H1 (cell line): ENCODE data around the gene CD300C. TPM values are rescaled to one million over a fixed set of nuclear protein-coding genes. Genes with fewer than 3 reads are reported as not detected.

ENCODE experiments used
- CTCF ChIA-PET: fragments of 300-600 bp; sonication (Branson Sonifier 250); formaldehyde crosslinking; loops from one replicate; lab custom pipeline; 2021; ENCODE audit not compliant: partially characterized antibody; lab: Charles Lee
- POLR2A ChIA-PET: fragments of 300-600 bp; sonication (Branson Sonifier 250); formaldehyde crosslinking; loops from one replicate; lab custom pipeline; 2021; ENCODE audit warnings: inconsistent platforms; ENCODE audit not compliant: partially characterized antibody; lab: Charles Lee
- DNase-seq, 2 experiments: peaks; one replicate each; pipeline versions ENCODE4 v3.0.0 to v3.0.0-alpha.2; 2010 to 2022; ENCODE audit warnings: low spot score in 2 of 2, low read depth in 1 of 2, mixed read lengths in 1 of 2
- FAIRE-seq: peaks from 2 replicates; lab custom pipeline; 2011; peaks lifted over from hg19 to GRCh38; lab: Jason Lieb, UNC
- H2AFZ ChIP-seq: 2 replicates; pipeline ENCODE4 v1.8.1; 2012; ENCODE audit warnings: low read length, inconsistent platforms
- H2AK5ac ChIP-seq: 2 replicates; pipeline ENCODE4 v1.6.1; 2013; ENCODE audit warnings: low read depth, low read length
- H2BK120ac ChIP-seq: replicated peaks from 2 replicates; pipeline ENCODE3; 2013; ENCODE audit warnings: low read depth, low read length, inconsistent platforms
- H2BK12ac ChIP-seq: 2 replicates; pipeline ENCODE4 v1.6.1; 2013; ENCODE audit warnings: low read depth, low read length
- H2BK15ac ChIP-seq: 2 replicates; pipeline ENCODE4 v1.6.1; 2013; ENCODE audit warnings: low read length
- H2BK20ac ChIP-seq: 2 replicates; pipeline ENCODE4 v1.6.1; 2013; ENCODE audit warnings: low read length
- H2BK5ac ChIP-seq: 2 replicates; pipeline ENCODE4 v1.6.1; 2013; ENCODE audit warnings: low read depth, low read length
- H3K14ac ChIP-seq: 2 replicates; pipeline ENCODE4 v1.6.1; 2013; ENCODE audit warnings: inconsistent platforms; ENCODE audit not compliant: insufficient read length
- H3K18ac ChIP-seq: 2 replicates; pipeline ENCODE4 v1.6.1; 2013; ENCODE audit warnings: low read length; ENCODE audit errors: extremely low read depth
- H3K23ac ChIP-seq: 2 replicates; pipeline ENCODE4 v1.6.1; 2013; ENCODE audit warnings: inconsistent platforms; ENCODE audit not compliant: insufficient read length
- H3K23me2 ChIP-seq: 2 replicates; pipeline ENCODE4 v1.6.1; 2013; ENCODE audit warnings: low read depth, low read length
- H3K27ac ChIP-seq: 2 replicates; pipeline ENCODE4 v1.6.1; 2011; ENCODE audit warnings: low read depth, low read length, inconsistent platforms
- H3K27me3 ChIP-seq, 4 experiments: replicated peaks in 1 of 4; 1 replicate in 1 of 4; 2 replicates in 3 of 4; pipeline versions ENCODE4 v1.6.1 to v1.8.1; 2011 to 2013; ENCODE audit warnings: low read length in 3 of 4, mild to moderate bottlenecking in 3 of 4, inconsistent platforms in 2 of 4, mixed read lengths in 2 of 4, moderate library complexity in 1 of 4; ENCODE audit not compliant: control insufficient read depth in 3 of 4, insufficient read depth in 3 of 4; ENCODE audit errors: extremely low read depth in 1 of 4
- H3K36me3 ChIP-seq, 4 experiments: 2 replicates each; pipeline versions ENCODE4 v1.6.1 to v1.8.1; 2011 to 2013; ENCODE audit warnings: mild to moderate bottlenecking in 4 of 4, low read length in 3 of 4, moderate library complexity in 2 of 4, control low read depth in 1 of 4, inconsistent platforms in 1 of 4; ENCODE audit not compliant: insufficient read depth in 4 of 4, control insufficient read depth in 2 of 4
- H3K4ac ChIP-seq: replicated peaks from 2 replicates; pipeline ENCODE3; 2013; ENCODE audit warnings: low read length, low read depth, mixed read lengths, inconsistent platforms; ENCODE audit not compliant: insufficient read length
- H3K4me1 ChIP-seq, 4 experiments: replicated peaks in 1 of 4; 1 replicate in 1 of 4; 2 replicates in 3 of 4; pipeline versions ENCODE4 v1.6.1 to v1.8.1; 2011 to 2013; ENCODE audit warnings: low read length in 3 of 4, inconsistent platforms in 2 of 4, mixed read lengths in 1 of 4; ENCODE audit not compliant: insufficient read depth in 4 of 4, control insufficient read depth in 3 of 4
- H3K4me2 ChIP-seq, 2 experiments: 2 replicates each; pipeline versions ENCODE4 v1.6.1 to v1.8.1; 2011 to 2013; ENCODE audit warnings: low read depth in 2 of 2, low read length in 2 of 2, control low read depth in 1 of 2, inconsistent platforms in 1 of 2, mild to moderate bottlenecking in 1 of 2; ENCODE audit not compliant: insufficient read depth in 1 of 2
- H3K4me3 ChIP-seq, 4 experiments: fragments of 200-600, 300-600 bp in 1 of 4; sonication (generic), shearing (Covaris generic), sonication (Bioruptor Twin) in 1 of 4; 2 replicates each; pipeline versions ENCODE4 v1.5.1 to v1.8.1; 2011 to 2016; ENCODE audit warnings: low read length in 4 of 4, low read depth in 3 of 4, control low read depth in 2 of 4, inconsistent platforms in 2 of 4, mild to moderate bottlenecking in 2 of 4, mixed read lengths in 1 of 4, moderate library complexity in 1 of 4; ENCODE audit not compliant: insufficient read depth in 2 of 4; ENCODE audit errors: extremely low read depth in 1 of 4
- H3K56ac ChIP-seq: replicated peaks from 2 replicates; pipeline ENCODE3; 2013; ENCODE audit warnings: low read depth, mild to moderate bottlenecking, mixed read lengths, low read length, inconsistent platforms; ENCODE audit not compliant: insufficient read length
- H3K79me1 ChIP-seq: 2 replicates; pipeline ENCODE4 v1.6.1; 2013; ENCODE audit warnings: low read depth, low read length, control low read depth
- H3K79me2 ChIP-seq, 2 experiments: 2 replicates each; pipeline versions ENCODE4 v1.6.1 to v1.8.1; 2012 to 2013; ENCODE audit warnings: low read length in 2 of 2, mild to moderate bottlenecking in 2 of 2, inconsistent platforms in 1 of 2; ENCODE audit not compliant: insufficient read depth in 2 of 2, control insufficient read depth in 1 of 2
- H3K9ac ChIP-seq, 4 experiments: replicated peaks in 1 of 4; 1 replicate in 1 of 4; 2 replicates in 3 of 4; pipeline versions ENCODE4 v1.6.1 to v1.8.1; 2011 to 2013; ENCODE audit warnings: low read depth in 3 of 4, low read length in 3 of 4, control low read depth in 2 of 4, mild to moderate bottlenecking in 2 of 4, moderate library complexity in 2 of 4, inconsistent platforms in 1 of 4; ENCODE audit errors: extremely low read depth in 1 of 4
- H3K9me3 ChIP-seq, 2 experiments: 2 replicates each; pipeline versions ENCODE4 v1.6.1 to v1.8.1; 2012 to 2013; ENCODE audit warnings: mild to moderate bottlenecking in 2 of 2, moderate library complexity in 2 of 2, control low read depth in 1 of 2, inconsistent platforms in 1 of 2, low read depth in 1 of 2, low read length in 1 of 2, mixed read lengths in 1 of 2; ENCODE audit not compliant: insufficient read depth in 2 of 2
- H4K20me1 ChIP-seq, 2 experiments: replicated peaks in 1 of 2; 2 replicates each; pipeline versions ENCODE3 to v1.8.1; 2011 to 2013; ENCODE audit warnings: inconsistent platforms in 2 of 2, low read length in 2 of 2, mild to moderate bottlenecking in 1 of 2; ENCODE audit not compliant: insufficient read depth in 2 of 2, control insufficient read depth in 1 of 2
- H4K5ac ChIP-seq: 2 replicates; pipeline ENCODE4 v1.6.1; 2013; ENCODE audit warnings: low read length, low read depth, mixed read lengths, inconsistent platforms; ENCODE audit not compliant: insufficient read length
- H4K8ac ChIP-seq: 2 replicates; pipeline ENCODE4 v1.8.0; 2013; ENCODE audit warnings: mild to moderate bottlenecking, moderate library complexity, low read length, inconsistent platforms; ENCODE audit not compliant: insufficient read depth; ENCODE audit errors: extremely low read depth
- H4K91ac ChIP-seq: replicated peaks from 2 replicates; pipeline ENCODE3; 2013; ENCODE audit warnings: low read length, mixed read lengths, inconsistent platforms; ENCODE audit not compliant: insufficient read length
- GTF2F1 ChIP-seq: IDR thresholded peaks from 2 replicates; pipeline ENCODE4 v1.6.1; 2012; ENCODE audit warnings: low read depth, low read length, improper control_type of control experiment, borderline replicate concordance
- HDAC6 ChIP-seq: IDR thresholded peaks from one replicate; pipeline ENCODE4 v1.7.1; 2012; ENCODE audit warnings: low read depth, mild to moderate bottlenecking, inconsistent platforms, low read length, moderate library complexity
- SIX5 ChIP-seq: IDR thresholded peaks from 2 replicates; pipeline ENCODE4 v1.6.1; 2011; ENCODE audit warnings: mild to moderate bottlenecking, low read depth, low read length
- TEAD4 ChIP-seq: IDR thresholded peaks from 2 replicates; pipeline ENCODE4 v1.6.1; 2012; ENCODE audit warnings: low read depth, low read length, inconsistent platforms, mixed read lengths
- WGBS, 2 experiments: shearing (Covaris generic) in 1 of 2; methylation state at CpG; one replicate each; pipeline versions ENCODE4 v1.1.6 to v1.1.7; 2013 to 2015; ENCODE audit warnings: low lambda C conversion rate in 2 of 2, mixed read lengths in 2 of 2, inconsistent platforms in 1 of 2, low coverage in 1 of 2, missing lambda C conversion rate in 1 of 2; ENCODE audit not compliant: insufficient replicate concordance in 2 of 2, insufficient coverage in 1 of 2, insufficient read length in 1 of 2; ENCODE audit errors: extremely low coverage in 1 of 2, missing lambda C conversion rate in 1 of 2; 5-methylcytosine and 5-hydroxymethylcytosine counted together
- polyA plus RNA-seq, 7 experiments: library from polyadenylated mRNA; depleted of rRNA in 3 of 7; stranded (reverse) in 5 of 7; unstranded in 2 of 7; fragments of >200 nt in 5 of 7; fragments of 200-250 nt in 2 of 7; gene quantifications; 1 replicate in 5 of 7; 2 replicates in 1 of 7; 4 replicates in 1 of 7; pipeline versions ENCODE4 v1.2.1 to v1.2.3, GENCODE V29; 2011 to 2013; ENCODE audit warnings: missing spikeins in 2 of 7, mixed read lengths in 2 of 7
- total RNA-seq: library from RNA; stranded (reverse); fragmentation: NEBNext Ultra II Directional; extraction: Animal tissue kit (Norgen Biotek cat#: 25700); gene quantifications from 2 replicates; pipeline ENCODE4 v1.2.1, GENCODE V29; 2021

CD300C gene
- total and polyA plus RNA-seq, 2 of the 8 experiments (the other 6 are each of a cell fraction or from before 2014, with no cell fraction given) = not detected

DNA sequence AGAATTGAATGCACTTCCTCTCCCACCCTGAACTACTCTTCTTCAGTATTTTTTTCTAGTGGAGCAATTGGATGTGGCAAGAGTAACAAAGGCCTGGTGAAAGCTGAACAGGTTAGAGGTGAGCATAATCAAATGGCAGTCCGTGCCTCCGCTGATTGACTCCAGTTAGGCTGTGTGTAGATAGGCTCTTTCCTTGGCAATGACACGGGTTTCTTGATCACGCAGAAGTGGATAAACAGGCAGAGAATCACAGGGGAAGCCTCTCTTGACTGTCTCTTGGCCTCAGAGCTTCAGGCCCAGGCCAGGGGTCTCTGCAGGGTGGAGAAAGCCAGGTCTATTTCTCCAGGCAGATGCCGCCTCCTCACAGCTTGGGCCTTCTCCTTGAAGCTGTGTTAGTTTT, 18.8 kb downstream of the CD300C start:
- Histone ChIP-seq H3K79me2 (no peaks in the 10 kb centered on the region), H3K14ac (no peak overlapping the region), H3K27me3 (peaks cover 0 to 2% (median 0%) of the 10 kb centered on the region in 4 experiments; a peak in 2 of 7 replicates), H2BK12ac (no peak overlapping the region), H2BK15ac (no peak overlapping the region), H3K9me3 (peaks cover 10 to 11% of the 10 kb centered on the region in 2 experiments; a peak in 3 of 4 replicates), H4K91ac (no peak overlapping the region), H3K9ac (no peak overlapping the region), H2BK20ac (no peak overlapping the region), H2BK5ac (no peak overlapping the region), H4K8ac (no peak overlapping the region), H3K56ac (no peak overlapping the region), H4K20me1 (no peaks in the 10 kb centered on the region), H3K4me2 (no peak overlapping the region), H4K5ac (no peak overlapping the region), H3K23ac (no peak overlapping the region), H2AFZ (no peak overlapping the region), H3K23me2 (no peaks in the 10 kb centered on the region), H3K4me3 (no peak overlapping the region), H3K4me1 (peaks cover 0 to 4% (median under 1%) of the 10 kb centered on the region in 4 experiments; a peak in 2 of 7 replicates), H3K4ac (no peak overlapping the region), H2AK5ac (no peak overlapping the region), H3K36me3 (no peaks in the 10 kb centered on the region), H3K79me1 (no peaks in the 10 kb centered on the region), H2BK120ac (no peak overlapping the region), H3K27ac (no peak overlapping the region), H3K18ac (no peak overlapping the region)
- DNase-seq (no peak), FAIRE-seq (no peak)
- ChIA-PET POLR2A (interaction anchor here (0.6 to 1.0 kb wide), 2 partner anchors 15 to 308 kb away, joined by 3 read pairs; no protein-coding TSS in a partner anchor), CTCF (interaction anchor here (0.7 to 3.6 kb wide), 5 partner anchors 12 to 254 kb away, joined by 3 to 13 read pairs (median 3); partner anchors contain the start of gene GPR142)
- 85% methylated on average over 5 of the region's 5 CpGs; no CpG with 5 or more reads in 1 of the 2 experiments for WGBS, 2 experiments
- no peak for TF ChIP-seq TEAD4
- TF ChIP-seq HDAC6 = no peak
- TF ChIP-seq GTF2F1 = no peak
- TF ChIP-seq SIX5 = no peak
